ENCODE measurements around the gene PWWP2A.

DNA sequence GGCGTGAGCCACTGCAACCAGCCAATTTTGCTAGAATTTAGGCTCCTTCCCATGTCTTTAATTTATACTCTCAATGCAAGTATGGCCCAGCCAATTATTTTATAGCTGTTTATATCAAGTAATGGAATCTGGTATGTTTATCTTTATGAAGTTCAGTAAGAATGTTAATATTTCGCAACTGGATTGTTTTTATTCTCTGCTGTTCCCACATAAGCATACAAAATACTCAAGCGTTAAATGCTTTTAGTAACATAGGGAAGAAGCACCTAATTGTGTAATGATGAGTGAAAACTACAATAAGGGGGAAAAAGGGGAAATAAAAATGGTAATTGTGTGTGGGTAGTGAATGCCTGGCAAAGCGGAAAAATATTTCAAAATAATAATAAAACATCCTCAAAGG is 21.3 kb downstream of the PWWP2A start:
- TF ChIP-seq, protein P1, sequence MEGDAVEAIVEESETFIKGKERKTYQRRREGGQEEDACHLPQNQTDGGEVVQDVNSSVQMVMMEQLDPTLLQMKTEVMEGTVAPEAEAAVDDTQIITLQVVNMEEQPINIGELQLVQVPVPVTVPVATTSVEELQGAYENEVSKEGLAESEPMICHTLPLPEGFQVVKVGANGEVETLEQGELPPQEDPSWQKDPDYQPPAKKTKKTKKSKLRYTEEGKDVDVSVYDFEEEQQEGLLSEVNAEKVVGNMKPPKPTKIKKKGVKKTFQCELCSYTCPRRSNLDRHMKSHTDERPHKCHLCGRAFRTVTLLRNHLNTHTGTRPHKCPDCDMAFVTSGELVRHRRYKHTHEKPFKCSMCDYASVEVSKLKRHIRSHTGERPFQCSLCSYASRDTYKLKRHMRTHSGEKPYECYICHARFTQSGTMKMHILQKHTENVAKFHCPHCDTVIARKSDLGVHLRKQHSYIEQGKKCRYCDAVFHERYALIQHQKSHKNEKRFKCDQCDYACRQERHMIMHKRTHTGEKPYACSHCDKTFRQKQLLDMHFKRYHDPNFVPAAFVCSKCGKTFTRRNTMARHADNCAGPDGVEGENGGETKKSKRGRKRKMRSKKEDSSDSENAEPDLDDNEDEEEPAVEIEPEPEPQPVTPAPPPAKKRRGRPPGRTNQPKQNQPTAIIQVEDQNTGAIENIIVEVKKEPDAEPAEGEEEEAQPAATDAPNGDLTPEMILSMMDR (IDR thresholded peaks at IDR 0.05; ENCODE audit: low read depth, low read length) = no peak
- TF ChIP-seq EZH2phosphoT487 (IDR thresholded peaks at IDR 0.05; ENCODE audit: low read depth) = no peak
